Occipital lobe (tissue), 2 donors: Measurements from ENCODE around the gene C18orf63. TPM values are rescaled to one million over a fixed set of nuclear protein-coding genes. Genes with fewer than 3 reads are reported as not detected.
"Not testable (repeated sequence)": the region's sequence is repeated elsewhere in the genome, so short reads cannot be mapped to it uniquely, and the experiment has no call there.

ENCODE experiments used
- DNase-seq: peaks from one replicate; lab custom pipeline; 2025; lab: John Stamatoyannopoulos, UW
- total RNA-seq: library from RNA; depleted of rRNA; stranded (reverse); fragments of >200 nt; gene quantifications from one replicate; pipeline ENCODE4 v1.2.3, GENCODE V29; 2014

The C18orf63 gene
- total RNA-seq: not detected

GRCh38 chr18:74315464-74316256 is at the start of gene C18orf63:
TSS of gene C18orf63 (plus strand) at chr18:74315839. CDS start at chr18:74317866, 2,027 bp downstream.
- DNase-seq: no peak

- DNase-seq: no peak
Observed at GRCh38 chr18:74266161-74266560, 49.5 kb upstream of the C18orf63 start.

- DNase-seq: no peak
Observed at GRCh38 chr18:74268175-74268574, 47.5 kb upstream of the C18orf63 start.

GRCh38 chr18:74268933-74269620 is 46.6 kb upstream of the C18orf63 start:
- no peak for DNase-seq

GRCh38 chr18:74271635-74272034 is 44.0 kb upstream of the C18orf63 start:
- DNase-seq: no peak

- DNase-seq: no peak
Observed at GRCh38 chr18:74273394-74273793, 42.2 kb upstream of the C18orf63 start.

- DNase-seq: no peak
Observed at GRCh38 chr18:74274700-74275099, 40.9 kb upstream of the C18orf63 start.

- no peak for DNase-seq
Observed at GRCh38 chr18:74275736-74276135, 39.9 kb upstream of the C18orf63 start.

- no peak for DNase-seq
Observed at GRCh38 chr18:74276609-74277008, 39.0 kb upstream of the C18orf63 start.

GRCh38 chr18:74277296-74277695 is 38.3 kb upstream of the C18orf63 start:
- DNase-seq: no peak

- no peak for DNase-seq
Observed at GRCh38 chr18:74278058-74278457, 37.6 kb upstream of the C18orf63 start.

GRCh38 chr18:74278983-74279382 is 36.7 kb upstream of the C18orf63 start:
- no peak for DNase-seq

- no peak for DNase-seq
Observed at GRCh38 chr18:74281011-74281979, 34.3 kb upstream of the C18orf63 start.

GRCh38 chr18:74281980-74282754 is 33.5 kb upstream of the C18orf63 start:
- no peak for DNase-seq

- DNase-seq: no peak
Observed at GRCh38 chr18:74282755-74283554, 32.7 kb upstream of the C18orf63 start.

GRCh38 chr18:74283646-74284045 is 32.0 kb upstream of the C18orf63 start:
- DNase-seq: no peak

- no peak for DNase-seq
Observed at GRCh38 chr18:74284191-74284979, 31.3 kb upstream of the C18orf63 start.

- no peak for DNase-seq
Observed at GRCh38 chr18:74284980-74285355, 30.7 kb upstream of the C18orf63 start.

GRCh38 chr18:74285583-74285982 is 30.1 kb upstream of the C18orf63 start:
- not testable (repeated sequence) for DNase-seq
